ENCODE measurements around the gene SPTBN2.
"Not testable (repeated sequence)": the region's sequence is repeated elsewhere in the genome, so short reads cannot be mapped to it uniquely, and the experiment has no call there.

SPTBN2 gene

GRCh38 chr11:66683877-66684276 lies 45.1 kb downstream of the SPTBN2 start:
- no peak for DNase-seq

- no peak for DNase-seq
Measured at GRCh38 chr11:66680966-66681645, 47.9 kb downstream of the SPTBN2 start.

- peak; percentile 69 for DNase-seq
Measured at GRCh38 chr11:66677599-66678375, 51.2 kb downstream of the SPTBN2 start, which contains the start of gene RBM4B. Gene RBM4B (minus strand): TSS chr11:66677887. CDS start chr11:66677079, 808 bp downstream.

DNA sequence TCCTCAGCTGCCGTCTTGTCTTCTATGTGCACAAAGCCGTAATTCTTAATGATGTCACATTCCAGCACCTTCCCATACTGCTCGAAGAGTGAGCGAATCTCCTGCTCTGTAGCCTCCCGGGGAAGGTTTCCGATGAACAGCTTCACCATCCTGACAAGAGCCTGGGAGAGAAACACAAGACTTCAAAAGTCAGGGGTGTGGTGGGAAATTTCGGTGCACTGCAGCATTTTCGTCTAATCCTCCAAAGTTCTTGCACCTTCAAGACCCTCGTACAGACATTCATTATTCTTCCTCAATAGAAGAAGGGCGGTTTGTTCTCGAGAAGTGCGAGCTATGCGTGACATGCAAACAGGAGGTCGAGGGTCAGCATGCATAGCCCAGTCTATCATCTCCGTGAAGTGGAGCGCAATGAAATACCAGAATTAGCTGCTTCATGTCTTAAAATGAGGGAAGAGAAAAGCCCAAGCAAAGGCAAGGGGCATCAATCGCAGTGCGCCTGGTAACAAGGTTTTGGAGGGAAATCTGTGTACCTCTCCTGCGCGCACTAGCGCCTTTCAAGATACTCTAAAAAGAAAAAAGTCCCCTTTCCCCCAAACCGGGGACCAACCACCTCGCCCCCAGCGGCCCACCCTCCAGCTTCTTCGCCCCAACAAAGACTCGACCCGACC lies 52.0 kb downstream of the SPTBN2 start:
- no peak for DNase-seq

DNA sequence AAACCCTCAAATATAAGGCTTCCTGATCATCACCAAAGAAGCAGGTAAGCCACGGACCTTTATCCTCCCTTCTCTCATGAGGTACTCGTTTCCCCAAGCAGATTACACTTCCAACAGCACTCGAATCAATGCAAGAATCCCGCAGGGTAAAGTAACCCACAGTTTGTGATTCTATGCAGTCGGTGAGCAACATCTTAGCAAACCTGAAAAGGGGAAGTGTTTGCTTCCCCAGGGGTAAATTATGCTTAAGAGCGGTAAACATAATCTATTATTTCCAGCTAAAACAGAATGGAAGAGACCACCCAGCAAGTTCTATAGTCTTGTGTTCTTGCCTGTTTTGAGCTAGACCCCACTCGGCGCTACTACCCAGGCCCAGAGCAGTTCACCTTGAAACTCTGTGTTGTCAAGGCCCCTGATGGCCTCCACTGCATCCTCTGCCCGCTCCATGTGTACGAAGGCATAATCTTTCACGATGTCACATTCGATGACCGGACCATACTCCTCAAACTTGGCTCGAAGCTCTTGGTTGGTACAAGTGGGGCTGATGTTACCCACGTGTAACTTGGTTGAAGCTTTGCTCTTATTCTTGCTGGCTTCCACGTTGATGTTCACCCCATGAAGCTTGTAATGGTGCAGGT lies 52.6 kb downstream of the SPTBN2 start:
- DNase-seq: no peak

DNA sequence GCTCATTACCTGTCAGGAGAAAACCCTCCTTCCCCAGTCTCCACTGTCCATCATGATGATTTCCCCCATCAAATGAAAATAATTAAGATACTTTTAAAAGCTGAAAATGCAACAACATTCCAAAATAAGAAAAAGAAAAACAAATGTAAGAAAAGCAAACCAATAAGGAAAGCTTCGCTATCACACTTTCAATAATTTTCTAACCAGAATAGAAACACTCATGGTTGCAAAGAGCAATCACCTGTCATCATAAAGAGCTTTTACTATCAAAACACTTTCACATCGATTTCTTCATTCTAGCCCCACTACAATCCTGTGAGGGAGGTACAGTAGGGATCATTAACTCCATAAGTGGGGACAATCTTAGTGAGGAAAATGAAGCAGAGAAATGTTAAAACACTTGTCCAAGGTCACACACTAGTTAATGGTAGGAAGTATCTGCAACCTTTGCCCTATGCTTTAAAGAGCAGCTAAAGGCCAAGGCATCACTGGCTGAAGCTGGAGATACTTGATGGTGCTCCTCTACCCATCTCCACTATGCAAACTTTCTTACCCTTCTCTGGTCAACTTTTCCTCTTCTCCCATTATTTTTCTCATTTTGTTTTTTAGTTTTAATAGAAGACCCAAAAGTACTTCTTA lies 53.9 kb downstream of the SPTBN2 start:
- no peak for DNase-seq

DNA sequence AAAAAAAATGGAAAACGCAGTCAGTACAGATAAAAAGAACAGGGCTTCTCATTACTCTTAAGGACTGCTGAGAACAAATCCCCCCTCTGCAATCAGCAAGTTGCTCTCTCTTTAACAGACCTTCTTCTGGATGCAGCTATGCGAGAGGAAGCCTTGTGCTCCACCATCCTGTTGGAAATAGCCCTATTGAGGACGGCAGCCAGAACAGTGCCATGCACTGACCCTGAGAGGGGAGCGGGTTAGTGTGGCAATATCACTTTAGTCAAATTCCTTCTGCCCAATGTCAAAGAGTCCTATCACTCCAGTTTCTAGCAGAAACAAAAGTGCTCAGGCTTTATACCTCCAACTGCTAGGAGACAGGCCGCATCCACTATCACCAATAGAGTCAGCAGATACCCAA lies 58.2 kb downstream of the SPTBN2 start:
- no peak for DNase-seq

GRCh38 chr11:66665369-66665768 lies 63.6 kb downstream of the SPTBN2 start:
- DNase-seq: no peak

DNA sequence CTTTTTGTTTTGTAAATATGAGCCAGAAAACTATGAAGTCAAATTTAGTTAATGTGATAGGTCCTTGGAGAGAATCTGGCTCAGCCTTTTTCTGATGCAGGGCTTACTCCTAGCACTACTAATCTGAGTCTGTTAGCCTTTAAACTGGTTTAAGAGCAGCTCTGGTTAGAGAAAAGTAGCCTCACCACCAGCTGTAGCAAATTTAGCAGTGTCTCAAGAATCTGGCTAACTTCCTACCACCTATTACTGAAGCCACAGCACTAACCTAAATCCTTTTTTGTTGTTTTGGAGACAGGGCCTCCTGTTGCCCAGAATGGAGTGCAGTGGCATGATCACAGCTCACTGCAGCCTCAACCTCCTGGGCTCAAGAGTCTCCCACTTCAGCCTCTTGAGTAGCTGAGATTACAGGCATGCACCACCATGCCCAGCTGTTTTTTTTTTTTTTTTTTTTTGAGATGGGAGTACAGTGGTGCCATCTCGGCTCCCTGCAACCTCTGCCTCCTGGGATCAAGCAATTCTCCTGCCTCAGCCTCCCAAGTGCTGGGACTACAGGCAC lies 65.2 kb downstream of the SPTBN2 start:
- DNase-seq: no peak

DNA sequence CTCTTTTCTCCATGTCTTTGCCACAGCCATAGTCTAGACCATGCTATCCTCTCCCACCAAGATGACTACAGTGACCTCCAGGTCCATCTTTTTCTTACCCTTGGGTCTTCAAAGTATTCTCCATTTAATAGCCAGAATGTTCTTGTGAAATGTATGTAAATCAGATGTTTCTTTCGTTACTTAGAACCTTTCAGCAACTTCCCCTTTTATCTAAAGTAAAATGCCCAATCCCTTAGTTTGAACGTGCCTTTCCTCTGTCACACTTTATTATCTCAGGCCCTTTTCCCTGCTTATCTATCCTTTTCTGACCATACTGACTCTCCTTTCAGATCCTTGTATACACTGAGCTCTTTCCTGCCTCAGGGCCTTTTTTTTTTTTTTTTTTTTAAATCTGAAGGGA lies 69.3 kb downstream of the SPTBN2 start:
- no peak for DNase-seq

DNA sequence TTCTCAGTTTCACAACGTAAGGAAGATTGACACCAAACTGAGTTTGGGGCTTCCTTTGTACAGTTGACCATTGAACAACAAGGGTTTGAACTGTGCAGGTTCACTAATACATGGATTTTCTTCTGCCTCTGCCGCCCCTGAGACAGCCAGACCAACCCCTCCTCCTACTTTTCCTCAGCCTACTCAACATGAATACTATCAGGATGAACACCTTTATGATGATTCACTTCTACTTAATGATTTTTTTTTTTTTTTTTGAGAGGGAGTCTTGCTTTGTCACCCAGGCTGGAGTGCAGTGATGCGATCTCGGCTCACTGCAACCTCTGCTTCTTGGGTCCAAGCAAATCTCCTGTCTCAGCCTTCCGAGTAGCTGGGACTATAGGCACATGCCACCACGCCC lies 75.9 kb downstream of the SPTBN2 start:
- no peak for DNase-seq

GRCh38 chr11:66652651-66653050 lies 76.4 kb downstream of the SPTBN2 start:
- DNase-seq: no peak

DNA sequence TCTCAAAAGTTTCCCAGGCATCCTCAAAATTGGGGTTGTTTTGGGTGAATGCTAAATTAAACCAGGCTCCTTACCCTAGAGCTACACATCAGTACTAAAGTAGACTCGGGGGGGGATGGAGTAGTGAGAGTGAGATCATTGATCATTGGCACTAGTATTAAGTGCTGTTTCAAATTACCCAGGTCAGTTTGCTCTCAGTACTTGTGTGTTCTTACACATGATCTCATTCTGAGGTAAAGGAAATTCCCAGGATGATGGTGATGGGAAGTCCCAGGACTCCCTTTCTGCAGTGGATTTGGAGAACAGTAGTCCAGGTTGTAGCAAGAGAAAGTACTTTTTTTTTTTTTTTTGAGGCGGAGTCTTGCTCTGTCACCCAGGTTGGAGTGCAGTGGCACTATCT lies 78.0 kb downstream of the SPTBN2 start:
- DNase-seq: no peak

DNA sequence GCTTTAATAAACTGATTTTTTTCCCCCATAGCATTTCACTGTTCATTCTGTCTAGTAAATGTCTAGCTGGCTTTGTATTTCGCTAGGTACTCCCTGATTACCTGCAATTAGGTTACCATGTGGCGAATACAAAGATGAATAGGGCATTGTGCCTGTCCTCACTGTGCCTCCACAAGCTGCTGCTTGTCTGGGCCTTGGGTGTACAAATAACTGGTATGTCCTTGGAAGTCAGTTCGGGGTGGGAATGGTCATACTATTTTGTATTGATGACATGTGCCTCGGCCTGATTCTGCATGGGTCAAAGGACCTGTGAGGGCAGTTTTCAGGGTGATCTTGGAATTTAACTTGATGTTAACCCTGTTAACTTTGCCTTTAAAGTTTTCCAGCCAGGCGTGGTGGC lies 79.1 kb downstream of the SPTBN2 start:
- DNase-seq: no peak

- DNase-seq: no peak
Measured at GRCh38 chr11:66646828-66647227, 82.2 kb downstream of the SPTBN2 start.

DNA sequence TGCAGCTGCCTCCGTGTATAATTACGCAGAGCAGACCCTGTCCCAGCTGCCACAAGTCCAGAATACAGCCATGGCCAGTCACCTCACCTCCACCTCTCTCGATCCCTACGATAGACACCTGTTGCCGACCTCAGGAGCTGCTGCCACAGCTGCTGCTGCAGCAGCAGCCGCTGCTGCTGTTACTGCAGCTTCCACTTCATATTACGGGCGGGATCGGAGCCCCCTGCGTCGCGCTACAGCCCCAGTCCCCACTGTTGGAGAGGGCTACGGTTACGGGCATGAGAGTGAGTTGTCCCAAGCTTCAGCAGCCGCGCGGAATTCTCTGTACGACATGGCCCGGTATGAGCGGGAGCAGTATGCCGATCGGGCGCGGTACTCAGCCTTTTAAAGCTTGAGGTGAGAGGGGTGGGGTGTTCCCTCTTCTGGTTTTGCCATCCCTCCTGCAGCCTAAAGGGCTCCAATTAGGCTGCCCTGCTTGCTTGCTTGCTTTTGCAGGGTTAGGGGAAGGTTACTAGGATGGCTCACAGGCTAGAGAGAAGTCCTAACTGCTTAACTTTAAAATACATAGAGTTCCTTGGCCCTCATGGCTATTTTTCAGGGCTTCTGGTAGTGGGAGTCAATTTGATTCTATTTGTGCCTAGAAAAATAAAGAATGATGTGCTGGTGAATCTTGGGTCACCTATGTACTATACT lies 85.1 kb downstream of the SPTBN2 start:
- no peak for DNase-seq

GRCh38 chr11:66641834-66642233 lies 87.2 kb downstream of the SPTBN2 start:
- DNase-seq: no peak

DNA sequence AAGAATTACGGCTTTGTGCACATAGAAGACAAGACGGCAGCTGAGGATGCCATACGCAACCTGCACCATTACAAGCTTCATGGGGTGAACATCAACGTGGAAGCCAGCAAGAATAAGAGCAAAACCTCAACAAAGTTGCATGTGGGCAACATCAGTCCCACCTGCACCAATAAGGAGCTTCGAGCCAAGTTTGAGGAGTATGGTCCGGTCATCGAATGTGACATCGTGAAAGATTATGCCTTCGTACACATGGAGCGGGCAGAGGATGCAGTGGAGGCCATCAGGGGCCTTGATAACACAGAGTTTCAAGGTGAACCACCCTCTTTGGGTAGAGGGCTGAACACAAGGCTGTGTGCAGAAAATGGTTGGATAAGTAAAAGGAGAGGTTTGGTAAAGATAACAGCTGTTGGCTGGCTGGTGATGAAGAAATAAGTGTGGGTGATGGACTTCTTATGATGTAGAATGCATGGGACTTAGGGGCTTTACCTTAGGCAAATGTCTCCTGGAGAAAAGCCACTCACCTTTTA lies 89.1 kb downstream of the SPTBN2 start:
- DNase-seq: not testable (repeated sequence)

DNA sequence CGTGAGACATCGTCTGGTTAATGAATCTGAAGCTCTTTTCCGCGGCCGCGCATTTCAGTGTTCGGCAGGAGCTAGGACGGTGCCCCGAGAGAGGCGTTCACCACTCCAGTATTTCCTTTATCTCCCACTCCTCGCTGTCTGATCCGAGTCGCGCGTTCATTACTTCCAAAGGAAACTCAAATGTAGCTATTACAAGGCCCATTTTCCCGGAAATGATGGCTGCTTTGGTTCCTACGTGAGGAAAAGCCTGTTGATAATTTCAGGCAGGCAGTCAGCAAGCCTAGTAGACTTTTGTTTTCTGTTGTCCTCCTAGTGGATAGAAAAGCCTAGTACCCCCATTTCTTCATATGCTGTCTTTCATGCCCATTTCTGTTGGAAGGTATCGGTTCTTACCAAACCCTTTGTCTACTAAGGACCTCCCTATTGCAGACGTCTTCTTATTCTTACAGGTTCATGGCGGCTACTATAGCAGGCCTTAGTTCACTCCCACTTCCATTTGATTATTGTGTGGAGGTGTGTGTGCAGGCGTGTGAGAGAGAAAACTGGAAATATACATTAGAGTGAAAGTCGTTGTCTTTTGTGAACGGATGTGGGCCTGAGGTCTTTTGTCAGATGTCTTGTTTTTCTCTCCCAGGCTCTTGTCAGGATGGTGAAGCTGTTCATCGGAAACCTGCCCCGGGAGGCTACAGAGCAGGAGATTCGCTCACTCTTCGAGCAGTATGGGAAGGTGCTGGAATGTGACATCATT lies 89.8 kb downstream of the SPTBN2 start:
- DNase-seq: no peak

DNA sequence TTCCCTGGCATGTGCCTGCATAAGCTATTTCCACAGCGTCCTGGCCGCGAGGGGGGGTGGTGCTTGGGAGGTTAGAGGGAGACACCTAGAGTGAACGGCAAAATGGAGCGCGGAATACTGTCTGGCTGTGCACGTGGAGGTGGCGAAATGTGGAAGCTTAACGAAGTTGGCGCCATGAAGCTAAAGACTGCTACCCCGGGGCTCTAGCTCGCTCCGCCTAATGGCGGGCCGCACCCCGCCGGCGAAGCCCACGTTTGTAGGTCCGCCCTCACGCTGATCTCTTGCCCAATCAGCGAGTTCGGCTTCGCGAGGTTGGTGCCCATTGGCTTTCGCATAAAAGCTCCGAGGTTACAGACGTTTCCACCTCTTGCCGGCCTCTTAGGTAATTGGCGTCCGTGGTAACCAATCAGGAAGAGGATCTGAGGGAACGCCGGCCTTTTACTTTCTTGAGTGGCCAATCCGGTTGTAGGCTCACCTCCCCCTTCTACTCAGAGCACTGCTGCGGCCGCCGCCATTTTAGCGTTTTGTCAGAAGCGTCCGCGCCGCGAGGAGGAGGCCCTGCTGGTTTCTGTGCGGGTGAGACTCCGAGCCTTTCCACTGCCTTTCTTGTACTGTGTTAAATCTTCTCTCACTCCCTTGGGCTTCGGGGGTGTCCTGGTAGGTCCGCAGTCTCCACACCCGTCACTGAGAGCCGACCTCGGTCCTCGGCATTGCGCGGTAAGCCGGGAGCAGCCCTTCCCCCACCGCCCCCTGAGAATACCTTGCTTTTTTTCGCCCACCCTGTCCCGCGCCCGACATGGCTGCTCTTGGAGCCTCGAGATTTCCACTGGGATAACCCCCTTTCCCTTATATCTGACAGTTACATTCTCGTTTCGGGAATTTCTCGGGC lies 90.6 kb downstream of the SPTBN2 start, which contains the start of gene RBM4:
RBM4 (plus strand) TSS at position 527 of the 889 bp plus-strand sequence. CDS start 1,009 bp downstream, outside the sequence.
- peak; percentile 98 for DNase-seq

Data from DMS 273 treated with DMSO at 0.1 percent for 48 hours (cell line).